NCI-H446 treated with DMSO at 0.1 percent for 48 hours (cell line): Measurements from ENCODE around the gene A2M.

Source experiments
- DNase-seq: peaks from one replicate; lab custom pipeline; 2025; lab: John Stamatoyannopoulos, UW

The A2M gene

DNA sequence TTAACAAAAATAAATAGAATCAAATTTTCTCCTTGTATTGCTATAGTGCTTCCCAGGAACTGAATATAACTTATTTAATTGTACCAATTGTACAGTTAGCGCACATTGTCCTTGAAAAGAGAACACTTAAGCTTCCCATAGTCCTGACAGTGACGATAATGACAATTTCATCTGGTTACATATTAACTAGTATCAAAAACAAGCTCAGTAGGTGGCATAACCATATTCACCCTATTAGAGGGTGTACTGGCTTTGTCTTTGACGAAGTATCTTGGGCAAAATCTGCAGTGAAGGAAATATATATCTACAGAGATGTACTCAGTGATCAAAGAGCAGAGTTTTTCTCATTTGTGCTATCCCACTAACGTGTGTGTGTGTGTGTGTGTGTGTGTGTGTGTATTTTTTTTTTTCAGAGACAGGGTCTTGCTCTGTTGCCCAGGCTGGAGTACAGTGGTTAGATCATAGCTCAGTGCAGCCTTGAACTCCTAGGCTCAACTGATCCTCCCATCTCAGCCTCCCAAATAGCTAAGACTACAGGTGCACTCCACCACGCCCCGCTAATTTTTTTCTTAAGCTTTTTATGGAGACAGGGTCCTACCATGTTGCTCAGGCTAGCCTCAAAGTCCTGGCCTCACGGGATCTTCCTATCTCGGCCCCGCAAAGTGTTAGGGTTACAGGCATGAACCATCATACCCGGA lies 4.9 kb upstream of the A2M start:
- no peak for DNase-seq

GRCh38 chr12:9118158-9118557 lies 2.4 kb upstream of the A2M start:
- no peak for DNase-seq

GRCh38 chr12:9114946-9115345 lies 773 bp downstream of the A2M start:
- DNase-seq = no peak

DNA sequence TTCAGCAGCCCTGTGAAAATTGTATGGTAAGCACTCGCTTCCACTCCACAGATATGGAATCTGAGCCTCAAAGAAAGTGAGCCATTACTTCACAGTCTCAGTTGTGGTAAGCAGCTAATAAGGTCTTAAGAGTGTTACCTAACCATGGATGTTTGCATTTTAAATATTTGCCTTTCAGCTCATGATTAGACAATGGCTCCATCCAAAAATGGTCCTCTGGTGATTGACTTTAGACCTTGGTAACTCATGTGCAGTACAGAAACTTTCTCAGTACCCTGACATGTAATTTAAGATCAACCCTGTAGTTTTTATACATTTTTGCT lies 1.8 kb downstream of the A2M start:
- no peak for DNase-seq

DNA sequence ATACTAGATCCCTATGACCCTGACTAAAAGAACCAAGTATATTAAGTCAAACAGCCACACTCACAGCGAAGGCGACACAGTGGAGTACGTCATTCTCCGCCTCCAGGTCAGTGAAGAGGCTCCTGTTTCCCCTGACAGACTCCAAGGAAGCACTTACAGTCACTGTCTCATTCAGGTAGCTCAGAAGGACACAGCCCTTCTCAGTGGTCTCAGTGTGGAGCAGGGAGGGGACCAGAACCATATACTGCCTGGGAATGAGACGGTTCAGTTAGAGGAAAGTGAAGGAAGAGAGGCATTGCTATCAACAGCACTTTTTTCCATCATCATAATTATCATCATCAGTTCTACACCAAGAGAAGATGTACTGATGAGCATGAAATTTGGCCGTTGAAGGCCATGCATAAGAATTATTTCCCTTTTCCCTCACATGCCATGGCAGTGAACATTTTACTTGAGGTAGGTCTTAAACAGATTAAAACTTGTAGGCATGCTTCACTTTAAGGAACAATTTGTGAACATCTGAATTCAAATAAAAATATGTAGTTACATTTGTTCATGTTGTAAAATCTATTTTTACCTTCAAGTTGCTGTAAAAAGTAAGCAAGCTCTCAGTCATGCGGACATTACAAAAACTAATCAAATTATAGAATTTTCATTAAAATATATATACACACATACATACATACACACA lies 2.3 kb downstream of the A2M start:
- no peak for DNase-seq

DNA sequence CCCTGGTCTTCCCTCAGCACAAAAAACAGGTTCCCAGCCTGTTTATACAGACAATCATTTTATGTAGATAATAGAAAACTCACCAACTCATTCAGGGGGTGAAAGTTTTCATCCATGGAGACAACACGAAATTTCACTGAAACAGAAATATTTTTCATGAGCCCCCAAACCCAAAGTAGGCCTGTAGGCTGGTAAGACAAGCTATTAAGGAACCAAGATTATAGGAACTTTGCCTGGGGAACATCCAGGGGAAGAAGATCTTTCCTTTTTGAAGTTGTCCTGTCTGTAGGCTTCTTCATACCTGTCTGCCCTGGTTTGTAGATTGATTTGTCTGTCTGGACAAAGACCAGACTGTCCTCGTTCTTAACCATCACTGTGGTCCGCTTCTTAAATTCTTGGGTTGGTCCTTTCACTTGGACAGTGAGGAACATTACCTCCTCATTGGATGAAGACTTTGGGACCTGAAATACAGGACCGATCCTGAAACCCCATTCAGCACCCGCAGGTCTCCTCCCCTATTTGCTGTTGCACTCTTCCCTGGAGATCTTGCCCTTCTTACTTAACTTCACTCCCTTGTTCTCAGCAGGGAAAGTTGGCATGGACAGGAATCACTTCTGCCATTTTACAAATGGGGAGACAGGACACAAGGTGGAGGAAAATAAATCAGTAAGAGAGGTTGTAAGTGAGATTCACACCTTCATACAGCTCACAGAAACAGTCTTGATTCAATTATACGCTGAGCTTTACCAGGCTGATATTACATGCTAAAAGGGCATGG lies 3.5 kb downstream of the A2M start:
- no peak for DNase-seq

DNA sequence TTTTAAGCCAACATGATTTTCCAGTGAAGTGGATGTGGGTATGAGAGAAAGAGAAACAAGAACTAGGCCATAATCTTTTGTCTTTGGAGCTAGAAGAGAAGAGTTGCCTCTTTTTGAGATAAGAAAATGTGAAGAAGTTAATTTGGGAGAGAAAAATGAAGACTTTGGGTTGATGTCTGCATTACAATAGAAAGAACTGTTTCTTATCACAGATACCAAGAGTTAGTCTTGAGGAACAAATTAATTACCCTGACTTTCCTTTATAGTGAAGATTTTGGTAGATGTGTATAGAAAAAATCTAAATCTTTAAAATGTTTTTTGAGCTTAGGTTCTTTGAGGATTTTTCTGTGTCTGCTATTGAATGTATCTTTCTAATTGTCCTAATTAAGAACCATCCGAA lies 4.2 kb downstream of the A2M start:
- no peak for DNase-seq

DNA sequence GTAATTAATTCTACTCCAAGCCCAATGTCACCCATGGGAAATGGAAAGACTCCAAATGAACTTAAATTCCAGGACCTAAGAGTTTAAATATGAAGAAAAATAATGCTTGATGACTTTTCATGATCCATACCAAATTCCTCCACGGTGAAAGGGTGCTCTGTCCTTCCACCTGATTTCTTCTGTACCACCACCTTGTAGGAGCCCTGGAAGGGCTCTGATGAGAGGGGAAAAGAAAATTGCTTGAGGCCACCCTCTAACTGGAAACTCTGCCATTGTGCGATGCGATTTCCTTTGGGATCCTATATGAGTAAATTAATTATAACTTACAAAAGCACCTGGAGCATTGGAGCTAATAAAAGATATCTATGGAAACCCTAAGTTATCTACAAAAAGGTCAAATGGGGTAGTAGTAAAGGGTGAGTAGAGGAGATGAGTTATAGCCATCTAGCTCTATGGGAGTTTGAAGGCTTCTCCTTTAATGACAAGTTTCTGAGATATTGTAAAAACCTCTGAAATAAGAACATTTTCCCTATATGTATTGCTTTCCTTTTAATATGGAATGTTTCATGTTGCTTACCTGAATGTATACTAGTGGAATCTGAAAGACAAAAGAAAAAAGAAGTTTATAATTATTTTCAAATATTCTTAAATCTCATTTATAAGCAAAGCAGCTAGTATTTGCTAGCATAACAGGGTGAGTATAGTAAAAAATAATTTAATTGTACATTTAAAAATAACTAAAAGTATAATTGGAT lies 5.8 kb downstream of the A2M start:
- no peak for DNase-seq

DNA sequence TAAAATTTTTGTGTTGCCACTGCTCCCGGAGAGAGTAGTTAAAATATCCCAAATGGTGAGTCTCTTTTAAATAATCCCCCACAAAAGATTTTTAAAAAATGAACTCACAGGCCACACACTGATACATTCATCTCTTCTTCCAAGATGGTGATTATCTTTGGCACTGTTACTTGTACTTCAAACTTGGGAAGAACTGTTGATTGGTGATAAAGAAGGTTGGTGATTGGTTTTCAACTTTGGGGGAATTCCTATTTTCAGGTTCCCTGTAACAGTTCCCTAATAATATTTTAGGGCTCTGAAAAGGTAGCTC lies 6.6 kb downstream of the A2M start:
- no peak for DNase-seq

DNA sequence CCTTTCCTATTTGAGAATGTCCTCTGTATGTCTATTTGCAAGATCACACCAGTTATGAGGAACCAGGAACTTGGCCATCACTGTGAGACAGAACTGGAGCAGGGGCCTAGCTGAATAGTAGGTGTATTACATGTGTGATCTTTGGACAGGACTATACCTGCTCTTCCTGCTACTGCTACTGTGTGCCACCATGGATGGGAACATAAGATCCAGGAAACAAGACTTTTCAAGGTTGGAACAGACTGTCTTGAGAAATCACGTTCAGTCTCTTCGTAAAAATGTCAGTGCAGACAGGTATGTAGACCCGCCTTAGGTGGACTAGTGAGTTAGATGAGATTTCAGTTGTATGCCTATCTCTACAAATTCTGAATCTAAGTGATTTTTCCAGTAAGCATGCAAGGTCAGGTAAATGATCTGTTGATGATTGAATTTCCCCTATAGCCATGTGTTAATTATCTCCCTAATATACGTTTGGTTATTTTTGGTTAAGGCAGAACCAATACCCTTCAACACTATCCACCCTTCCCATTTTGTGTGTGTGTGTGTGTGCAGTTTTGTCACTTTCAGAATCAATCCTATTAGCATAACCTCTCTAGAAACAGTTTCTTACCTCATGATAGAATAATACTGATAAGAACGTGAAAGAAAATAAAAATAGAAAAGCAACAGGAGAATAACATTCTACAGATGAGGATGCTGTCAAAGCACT lies 7.1 kb downstream of the A2M start:
- DNase-seq = no peak

- DNase-seq = no peak
Observed at GRCh38 chr12:9107542-9107873, 8.2 kb downstream of the A2M start.

DNA sequence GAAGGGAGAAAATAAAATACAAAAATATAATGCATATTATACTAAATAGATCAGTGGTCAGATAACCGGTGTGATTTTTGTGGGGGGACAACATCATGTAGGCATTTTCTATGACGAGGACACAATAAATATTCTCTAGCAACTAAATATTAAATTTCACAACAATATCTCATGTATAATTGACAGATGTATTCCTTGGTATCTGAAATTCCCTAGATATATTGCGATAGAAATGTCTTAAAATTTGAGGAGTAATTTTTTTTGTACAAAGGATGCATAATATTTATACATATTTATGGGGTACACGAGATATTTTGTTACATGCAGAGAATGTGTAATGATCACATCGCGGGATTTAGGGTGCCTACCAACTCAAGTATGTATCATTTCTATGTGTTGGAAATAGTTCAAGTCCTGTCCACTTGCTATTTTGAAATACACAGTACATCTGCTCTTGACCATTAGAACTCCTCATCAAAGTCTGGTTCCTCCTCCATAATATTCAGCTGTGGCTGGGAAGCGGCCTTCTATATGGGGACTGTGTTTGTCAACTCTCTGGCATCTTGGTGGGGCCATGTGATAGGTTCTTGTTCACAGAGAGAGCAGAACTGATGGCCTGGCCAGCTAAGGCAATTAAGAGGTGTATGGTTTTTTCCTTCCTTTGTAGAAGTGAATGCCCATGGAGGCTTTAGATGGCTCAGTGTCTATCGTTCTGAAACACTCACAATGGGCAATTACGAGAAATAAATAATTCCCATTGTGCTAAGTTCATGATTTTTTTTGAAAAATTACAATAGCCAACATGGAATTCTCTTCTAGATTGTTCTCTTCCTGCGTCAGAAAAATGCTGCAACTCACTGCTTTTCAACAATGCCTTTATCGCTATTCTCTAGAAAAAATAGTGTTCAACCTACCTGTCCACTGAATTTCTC lies 8.8 kb downstream of the A2M start:
- DNase-seq = no peak

DNA sequence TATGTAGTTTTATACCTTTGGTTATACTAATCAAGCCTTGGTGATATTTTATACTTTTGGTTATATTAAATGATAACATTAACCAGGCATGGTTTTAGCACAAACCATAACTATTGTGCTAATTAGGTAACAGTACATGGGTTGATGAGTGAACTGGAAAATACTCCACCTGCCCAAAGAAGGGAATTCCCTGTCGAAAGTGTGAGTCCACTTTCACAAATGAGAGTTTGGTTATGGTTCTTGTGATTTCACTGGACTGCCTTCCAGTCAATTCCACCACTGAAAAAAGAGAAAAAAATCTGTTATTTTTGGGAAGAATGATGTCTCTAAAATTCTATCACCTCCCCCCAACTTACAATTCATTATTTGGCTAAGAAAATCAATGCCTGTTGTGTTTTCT lies 9.7 kb downstream of the A2M start:
- DNase-seq = no peak

DNA sequence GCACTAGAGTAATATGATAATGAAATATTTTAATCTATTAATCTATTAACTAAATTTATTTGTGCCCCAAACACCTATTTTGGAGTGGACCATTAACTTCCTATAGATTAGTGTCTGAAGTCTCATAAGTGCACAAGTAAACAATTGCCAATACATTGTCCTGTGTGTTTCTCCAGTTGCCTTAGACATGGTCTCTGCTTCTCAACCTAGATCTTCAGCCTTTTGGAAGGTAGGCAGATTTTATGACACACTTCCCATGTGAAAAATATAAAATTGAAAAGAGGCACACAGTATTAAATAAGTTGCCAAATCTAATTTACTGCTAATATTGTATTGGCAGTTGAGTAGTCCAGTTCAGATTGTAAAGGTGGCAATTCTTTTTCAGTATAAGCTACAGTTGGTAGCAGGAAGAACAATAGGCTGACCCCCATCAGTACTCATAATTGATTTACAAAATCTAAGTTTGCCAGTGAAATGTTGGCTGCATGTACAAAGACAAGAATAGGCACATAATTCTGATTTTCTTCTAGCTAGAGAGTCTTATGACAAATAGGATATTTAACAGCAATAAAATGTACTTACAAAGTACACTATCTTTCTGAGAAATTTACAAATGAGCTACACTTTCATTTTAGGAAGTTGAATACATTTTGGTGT lies 10.8 kb downstream of the A2M start:
- no peak for DNase-seq

- no peak for DNase-seq
Observed at GRCh38 chr12:9104087-9104486, 11.6 kb downstream of the A2M start.

GRCh38 chr12:9103050-9103849 lies 12.5 kb downstream of the A2M start:
- no peak for DNase-seq

- no peak for DNase-seq
Observed at GRCh38 chr12:9101018-9101687, 14.6 kb downstream of the A2M start.

- DNase-seq = no peak
Observed at GRCh38 chr12:9099552-9100190, 16.0 kb downstream of the A2M start.
